Stimulated activated CD8-positive, alpha-beta memory T cell treated with anti-CD3 and anti-CD28 coated beads, Interleukin-2, amount 100 ng/mL, for 1 hour (primary cell): ENCODE data around the gene TNIK.
"Not testable (repeated sequence)": the region's sequence is repeated elsewhere in the genome, so short reads cannot be mapped to it uniquely, and the experiment has no call there.

Experiments
- DNase-seq, 2 donors: peaks; one replicate each; pipeline ENCODE4 v3.0.0-alpha.2; 2020; ENCODE audit warnings: low read depth in 2 of 2

The TNIK gene

DNA sequence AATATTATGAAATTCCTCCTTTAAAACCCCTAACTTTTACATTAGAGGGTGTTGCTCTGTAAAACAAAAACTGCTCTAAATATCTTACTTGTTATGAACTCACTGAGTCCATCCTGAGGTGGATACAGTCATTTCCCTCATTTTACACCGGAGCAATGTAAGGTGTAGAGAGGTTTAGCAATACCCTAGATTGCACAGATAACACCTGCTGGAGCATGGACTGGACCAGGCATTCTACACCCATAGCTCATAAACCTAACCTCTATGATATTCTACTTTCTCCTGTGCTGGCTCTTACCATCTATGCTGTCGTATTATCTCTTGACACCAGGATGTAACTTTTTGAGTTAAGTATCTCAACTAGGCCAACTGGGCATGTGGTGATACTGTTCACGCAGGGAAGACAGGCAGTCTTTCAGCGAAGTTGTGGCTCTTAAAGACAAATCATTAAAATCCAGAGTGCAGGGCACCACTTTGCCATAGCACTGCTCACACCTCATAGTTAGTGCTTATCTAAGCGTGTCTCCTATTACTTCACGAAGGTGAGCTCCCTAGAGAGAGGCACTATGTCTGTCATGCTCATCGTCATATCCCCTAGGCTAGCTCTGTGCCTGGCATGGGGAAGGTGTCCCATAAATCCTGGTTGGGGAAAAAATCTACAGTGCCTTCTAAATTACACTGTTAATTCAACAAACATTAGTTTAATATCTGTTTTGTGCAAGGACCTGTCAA, 333.6 kb downstream of the TNIK start:
- DNase-seq, result no peak

DNA sequence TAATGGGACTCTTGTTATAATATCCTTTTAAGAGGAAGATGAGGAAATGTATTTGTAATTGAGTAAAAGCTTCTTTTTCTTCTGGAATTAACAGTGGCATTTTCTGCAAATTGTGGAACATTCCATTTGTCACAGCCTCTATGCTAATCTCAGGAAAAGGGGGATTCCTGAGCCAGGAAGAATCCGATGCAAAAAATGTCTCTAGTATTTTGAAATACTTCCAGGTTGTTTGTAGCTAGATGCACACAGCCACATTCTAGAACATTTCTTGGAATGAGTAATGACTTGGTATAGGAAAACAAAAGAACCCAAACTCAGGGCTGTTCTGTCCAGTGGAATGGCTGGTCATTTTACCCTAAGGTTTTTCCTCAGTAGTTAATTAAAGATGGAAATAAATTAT, 335.2 kb downstream of the TNIK start:
- DNase-seq, result no peak

DNA sequence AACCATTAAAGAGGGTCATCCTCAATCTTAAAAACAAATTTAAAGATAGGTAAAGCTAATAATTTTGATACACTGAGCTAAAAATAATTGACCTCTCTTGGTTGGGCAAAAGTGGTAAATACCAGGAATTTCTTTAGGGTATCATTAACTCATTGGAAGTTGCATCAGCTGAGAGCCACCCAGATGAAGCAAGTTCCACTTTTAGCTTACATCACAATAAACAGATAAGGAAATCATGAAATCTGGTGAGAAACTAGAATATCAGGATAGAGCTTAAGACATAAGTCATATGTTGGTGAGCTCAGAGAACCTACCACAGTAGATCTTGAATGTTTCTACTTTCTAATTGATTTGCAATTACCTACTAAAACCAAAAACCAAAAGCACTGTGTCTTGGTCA, 336.3 kb downstream of the TNIK start:
- DNase-seq, result no peak

DNA sequence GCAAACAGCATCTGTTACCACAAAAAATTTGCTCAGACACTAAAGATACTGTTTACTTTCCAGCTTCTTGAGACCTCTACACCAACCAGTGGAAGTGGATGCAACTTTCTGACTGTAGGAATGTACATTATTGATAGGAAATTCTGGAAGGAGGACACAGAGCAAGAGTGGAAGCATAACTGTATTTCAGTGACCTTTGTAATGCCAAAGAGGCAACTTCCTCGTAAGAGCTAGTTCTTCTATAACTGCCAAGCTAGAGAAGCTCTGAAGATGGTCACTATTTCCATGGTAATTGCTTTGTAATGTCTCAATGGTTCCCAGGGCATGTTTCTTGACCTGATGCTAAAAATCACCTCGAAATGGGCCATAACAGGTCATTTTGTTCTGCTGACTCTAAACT, 337.3 kb downstream of the TNIK start:
- DNase-seq, result no peak

DNA sequence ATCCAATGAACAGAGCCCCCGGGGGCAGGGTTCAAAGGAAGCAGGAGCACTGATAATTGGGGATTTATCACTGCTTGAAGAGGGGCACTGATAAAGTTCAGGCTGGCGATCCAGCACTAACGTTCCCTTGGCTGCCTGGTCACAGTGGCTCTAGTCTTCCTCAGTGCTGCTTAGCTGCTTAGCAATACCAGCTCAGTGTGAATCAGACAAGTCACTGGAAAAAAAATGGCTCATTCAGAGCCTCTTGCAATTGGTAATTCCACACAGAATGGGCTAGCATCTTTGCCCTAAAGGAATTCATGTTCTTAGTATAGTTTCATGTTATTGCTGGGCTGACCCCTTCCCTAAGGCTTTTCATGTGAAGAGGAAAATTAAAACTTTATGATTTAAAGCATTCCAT, 338.0 kb downstream of the TNIK start:
- DNase-seq, result no peak

DNA sequence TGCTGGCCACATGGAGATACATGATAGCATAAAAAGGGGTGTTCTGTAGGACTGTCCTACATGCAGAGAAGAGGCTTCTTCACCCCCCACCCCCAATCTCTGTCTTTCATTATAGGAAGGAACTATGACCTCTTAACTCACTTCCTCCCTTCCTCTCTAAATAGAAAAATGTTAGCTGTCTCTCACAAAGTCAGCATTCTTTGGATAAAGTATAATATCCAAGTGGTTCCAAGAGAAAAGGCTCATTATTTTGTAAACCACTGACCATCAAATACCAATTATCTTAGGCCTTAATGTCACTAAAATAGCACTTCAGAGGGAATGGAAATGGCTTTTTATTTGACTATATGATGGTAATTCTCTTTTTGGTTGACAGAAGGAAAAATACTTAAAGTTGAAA, 338.4 kb downstream of the TNIK start:
- no peak for DNase-seq

DNA sequence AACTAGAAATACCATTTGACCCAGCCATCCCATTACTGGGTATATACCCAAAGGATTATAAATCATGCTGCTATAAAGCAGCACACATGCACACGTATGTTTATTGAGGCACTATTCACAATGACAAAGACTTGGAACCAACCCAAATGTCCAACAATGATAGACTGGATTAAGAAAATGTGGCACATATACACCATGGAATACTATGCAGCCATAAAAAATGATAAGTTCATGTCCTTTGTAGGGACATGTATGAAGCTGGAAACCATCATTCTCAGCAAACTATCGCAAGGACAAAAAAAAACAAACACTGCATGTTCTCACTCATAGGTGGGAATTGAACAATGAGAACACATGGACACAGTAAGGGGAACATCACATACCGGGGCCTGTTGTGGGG, 340.8 kb downstream of the TNIK start:
- DNase-seq, result not testable (repeated sequence)

DNA sequence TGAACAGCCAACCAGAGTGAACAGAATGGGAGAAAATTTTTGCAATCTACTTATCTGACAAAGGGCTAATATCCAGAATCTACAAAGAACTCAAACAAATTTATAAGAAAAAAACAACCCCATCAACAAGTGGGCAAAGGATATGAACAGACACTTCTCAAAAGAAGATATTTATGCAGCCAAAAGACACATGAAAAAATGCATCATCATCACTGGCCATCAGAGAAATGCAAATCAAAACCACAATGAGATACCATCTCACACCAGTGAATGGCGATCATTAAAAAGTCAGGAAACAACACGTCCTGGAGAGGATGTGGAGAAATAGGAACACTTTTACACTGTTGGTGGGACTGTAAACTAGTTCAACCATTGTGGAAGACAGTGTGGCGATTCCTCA, 341.2 kb downstream of the TNIK start:
- not testable (repeated sequence) for DNase-seq

DNA sequence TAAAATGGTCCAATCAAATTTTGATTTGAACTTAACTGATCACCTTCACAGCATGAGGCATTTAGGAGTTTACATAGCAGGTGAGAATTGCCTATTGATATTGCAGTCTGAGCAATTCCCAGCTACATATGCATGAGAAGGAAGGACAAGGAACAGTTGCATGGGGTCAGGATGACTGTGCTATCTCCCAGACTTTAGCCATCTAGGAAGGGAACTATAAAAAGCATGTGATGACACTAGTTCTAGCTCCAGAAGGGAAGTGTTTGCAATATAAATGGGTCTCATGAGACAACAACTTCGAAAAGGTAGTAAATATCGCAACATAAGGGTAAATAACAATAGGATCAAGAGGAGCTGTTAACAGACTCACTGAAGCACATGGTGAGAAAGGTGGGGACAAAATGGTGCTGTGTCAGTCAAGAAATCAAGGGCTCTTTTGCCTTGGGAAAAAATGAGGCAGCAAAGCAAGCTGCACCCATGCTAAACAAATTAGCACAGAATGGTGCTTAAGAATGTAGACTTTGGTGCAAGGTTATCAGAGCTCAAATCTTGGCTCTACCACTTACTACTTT, 343.3 kb downstream of the TNIK start:
- DNase-seq, result no peak

DNA sequence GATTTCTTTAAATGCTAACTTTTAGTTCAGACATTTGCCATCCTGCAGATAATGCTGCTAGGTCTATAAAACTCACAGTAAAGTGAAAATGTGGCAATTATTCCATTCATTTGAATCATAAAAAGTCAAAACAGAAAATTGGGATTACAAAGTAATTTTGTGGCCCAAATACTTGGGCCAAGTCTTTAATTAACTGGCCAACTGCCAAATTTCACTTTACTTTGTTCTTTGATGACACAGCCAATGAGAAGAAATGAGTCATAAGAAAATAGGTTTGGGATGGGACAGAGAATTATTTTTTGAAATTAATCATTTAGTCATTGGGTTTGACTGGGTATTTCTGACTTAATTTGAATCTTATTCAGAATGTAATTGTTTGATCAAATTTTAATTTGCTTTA, 343.8 kb downstream of the TNIK start:
- no peak for DNase-seq

DNA sequence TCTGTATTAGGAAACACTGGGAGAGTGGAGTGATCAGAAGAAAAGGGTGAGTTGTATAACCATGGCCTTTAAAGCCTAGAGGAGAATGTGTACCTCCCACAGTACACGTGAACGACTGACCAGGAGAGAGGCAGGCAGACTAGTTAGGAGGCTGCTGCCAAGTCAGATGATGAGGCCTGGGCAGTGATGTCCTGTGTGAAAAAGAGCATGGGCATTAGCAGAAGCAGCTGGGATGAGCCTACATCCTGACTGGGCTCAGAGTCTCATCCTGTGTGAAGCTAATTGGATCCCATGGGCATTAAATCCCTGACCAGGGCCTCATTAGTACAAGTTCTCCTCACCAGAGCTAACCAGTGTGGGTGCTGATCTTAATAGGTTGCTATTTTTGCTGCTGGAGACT, 344.5 kb downstream of the TNIK start:
- no peak for DNase-seq

DNA sequence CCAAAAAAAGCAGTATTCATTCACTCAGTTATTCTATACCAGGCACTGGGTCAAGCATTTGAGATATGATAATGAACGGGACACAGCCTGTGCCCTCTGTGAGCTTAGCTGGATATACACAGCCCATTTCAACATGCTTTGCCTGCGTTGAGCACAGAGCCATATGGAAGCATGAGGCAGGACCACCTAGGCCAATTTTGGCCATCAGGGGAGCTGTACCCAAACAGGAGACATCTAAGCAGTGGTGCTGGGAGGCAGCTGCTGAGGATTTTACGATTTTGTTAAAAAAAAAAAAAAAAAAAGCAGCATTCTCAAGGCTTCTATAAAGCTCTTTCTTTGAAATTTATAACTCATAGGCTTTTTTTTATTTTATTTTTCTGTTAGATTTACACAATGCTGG, 346.5 kb downstream of the TNIK start:
- no peak for DNase-seq

DNA sequence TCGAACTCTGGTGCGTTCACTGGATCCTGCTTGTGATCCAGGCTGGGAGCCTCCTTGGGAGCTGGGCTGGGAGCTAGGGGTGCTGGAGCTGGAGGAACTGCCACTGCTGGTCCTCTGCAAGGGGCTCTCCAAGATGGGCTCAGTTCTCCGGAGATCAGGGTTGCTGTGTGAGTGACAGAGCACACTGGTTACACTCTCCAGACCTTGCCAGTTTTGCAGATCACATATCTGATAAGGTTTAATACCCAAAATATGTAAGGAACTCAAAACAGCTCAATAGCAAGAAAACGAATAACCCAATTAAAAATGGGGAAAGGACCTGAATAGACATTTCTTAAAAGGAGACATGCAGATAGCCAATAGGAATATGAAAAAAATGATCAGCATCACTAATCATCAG, 349.5 kb downstream of the TNIK start:
- no peak for DNase-seq

DNA sequence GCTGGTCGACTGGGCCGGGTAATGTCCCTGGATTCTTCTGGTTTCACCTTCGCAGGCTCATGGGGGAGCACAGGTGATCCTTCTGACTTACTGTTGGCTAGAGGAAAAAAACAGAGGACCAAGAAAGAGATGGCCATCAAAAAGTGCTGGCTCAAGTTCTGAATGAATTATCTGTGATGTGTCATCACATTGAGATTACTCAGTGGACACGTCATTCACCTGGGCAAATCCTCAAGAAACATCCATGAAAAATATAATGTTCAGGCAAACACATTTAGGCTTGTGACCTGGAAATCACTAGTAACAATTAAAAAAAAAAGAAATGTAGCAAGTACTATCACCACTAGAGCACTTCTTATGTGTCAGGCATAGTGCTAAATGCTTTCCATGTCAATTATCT, 352.1 kb downstream of the TNIK start:
- no peak for DNase-seq

DNA sequence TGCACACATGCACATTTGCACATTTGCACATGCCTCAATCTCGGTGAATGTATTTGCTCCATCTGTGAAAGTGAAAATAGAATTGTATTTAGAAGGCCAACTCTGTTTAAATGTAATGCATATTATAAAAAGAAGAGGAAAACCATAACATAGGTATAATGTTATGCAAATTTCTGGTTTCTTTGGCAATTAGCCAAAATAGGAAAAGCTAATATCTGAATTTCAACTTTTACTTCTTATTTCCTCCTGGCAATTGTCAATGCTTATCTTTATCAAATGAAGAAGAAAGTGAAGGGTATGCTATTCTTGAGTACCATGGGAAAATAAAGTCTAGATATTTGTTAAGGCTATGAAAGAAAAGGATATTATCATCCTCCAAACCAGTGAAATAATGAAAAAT, 357.0 kb downstream of the TNIK start:
- no peak for DNase-seq

DNA sequence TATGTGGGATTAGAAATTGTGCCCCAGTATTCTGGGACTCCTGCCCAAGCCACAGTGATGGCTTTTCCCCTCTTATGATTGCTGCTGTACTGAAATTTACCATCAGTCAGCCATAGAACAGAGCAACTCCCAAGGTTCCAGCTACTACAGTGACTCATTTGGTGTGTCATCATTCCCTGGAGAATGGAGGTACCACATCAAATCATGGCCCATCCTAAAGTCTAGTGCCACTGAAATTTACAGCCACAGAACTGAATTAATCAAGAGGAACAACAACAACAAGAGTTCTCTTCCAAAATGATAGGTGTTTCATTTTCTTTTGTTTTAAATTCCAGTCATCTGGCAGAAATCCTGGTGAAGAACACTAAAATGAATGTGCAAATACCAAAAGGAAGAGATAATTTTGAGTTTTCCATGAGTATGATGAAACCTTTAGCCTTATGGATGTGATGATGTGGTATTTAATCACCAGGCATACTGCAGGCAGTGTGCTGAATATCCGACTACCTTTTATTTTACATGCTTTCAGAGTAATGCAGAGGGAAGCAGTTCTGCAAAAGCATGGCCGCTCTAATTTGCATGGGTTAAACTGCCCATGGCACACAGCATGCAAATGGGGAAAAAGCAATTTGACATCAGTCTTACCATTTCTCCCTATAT, 358.1 kb downstream of the TNIK start:
- DNase-seq, result no peak

DNA sequence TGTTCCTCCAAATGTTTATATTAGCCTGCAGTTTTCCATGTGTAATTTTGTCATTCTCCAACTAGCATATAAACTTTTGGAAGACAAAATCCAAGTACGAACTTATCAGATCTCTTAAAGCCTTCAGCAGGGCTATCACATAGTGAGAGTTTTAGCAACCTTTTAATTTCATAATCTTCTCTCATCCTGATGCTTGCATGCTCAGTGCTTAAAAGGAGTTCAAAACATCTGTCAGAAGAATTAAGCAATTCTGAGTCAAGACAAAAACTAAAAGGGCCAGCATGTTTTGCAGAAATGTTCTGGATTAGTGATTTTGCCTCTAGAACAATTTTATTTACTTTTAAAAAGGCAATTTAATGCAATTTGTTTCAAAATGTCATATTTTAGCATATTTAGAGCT, 360.3 kb downstream of the TNIK start:
- no peak for DNase-seq

DNA sequence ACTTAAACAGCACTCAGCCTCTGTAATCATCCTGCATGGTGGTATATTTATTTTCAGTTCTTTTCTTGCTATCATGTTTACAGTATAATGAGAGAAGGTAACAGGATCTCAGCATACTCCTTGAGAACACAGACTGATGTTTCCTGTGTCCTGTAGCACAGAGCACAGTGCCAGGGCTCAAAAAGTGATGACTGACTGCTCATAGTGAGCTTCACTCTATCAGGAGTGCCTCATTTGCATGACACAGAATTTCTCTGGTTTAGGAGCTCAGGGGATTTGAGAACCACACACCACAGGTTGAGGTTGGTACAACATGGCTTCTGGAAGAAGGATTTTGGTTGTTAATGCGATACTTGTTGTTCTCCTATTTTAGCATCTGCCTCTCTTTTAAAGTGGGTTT, 365.1 kb downstream of the TNIK start:
- no peak for DNase-seq

DNA sequence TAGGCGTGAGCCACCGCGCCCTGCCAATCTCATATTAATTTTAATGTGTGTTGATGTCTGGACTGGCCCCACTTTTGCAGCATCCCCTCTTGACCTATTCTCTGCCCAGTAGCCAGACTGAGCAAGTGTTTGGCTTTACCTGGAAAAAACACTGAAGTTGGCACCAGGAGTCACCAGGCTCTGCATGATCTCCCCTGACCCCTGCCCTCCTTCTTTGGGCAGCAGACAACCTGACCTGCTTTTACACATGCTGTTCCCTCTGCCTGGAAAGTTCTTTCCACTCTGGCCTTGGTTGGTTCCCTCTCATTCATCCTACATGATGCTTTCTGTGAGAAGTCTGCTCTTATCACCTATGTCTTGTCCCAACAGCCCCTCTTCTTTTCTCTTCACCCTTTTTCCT, 365.8 kb downstream of the TNIK start:
- no peak for DNase-seq

DNA sequence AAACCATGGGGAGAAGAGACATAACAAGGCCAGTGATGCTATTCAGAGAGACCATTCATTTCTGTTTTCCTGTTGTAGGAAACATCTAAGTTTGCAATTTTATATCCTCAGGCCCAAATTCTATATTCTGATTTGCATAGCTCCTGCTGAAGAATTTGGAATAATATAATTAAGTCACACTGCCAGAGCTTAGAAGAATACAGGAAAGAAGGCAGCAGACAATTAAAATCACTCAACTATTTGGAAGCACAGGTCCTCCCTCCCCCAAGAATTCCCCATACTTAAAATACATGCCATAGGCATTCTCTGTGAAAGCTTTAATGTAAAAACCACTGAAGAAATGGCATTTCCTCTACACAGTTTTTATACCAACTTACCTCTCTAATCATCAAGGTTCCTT, 366.7 kb downstream of the TNIK start:
- no peak for DNase-seq

DNA sequence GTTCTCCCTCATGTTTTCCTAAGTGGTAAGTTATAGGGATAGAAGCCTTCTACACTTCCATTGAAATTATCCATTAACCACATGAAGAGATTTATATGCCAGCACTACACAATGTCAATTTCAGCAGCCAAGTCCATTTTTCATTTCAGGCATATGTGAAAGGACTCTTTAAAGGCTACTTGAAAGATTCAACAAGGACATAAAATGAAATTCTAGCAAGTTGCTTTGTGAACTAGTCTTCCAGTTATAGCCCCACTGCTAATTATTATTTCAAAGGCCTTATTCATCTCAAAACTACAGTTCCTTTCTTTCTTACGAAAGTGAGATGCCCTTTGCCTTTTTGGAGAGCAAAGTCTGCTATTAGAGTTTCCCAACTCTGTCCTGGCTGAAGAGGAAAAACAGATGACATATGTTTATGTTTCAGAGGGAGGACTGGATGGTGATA, 367.7 kb downstream of the TNIK start:
- no peak for DNase-seq

DNA sequence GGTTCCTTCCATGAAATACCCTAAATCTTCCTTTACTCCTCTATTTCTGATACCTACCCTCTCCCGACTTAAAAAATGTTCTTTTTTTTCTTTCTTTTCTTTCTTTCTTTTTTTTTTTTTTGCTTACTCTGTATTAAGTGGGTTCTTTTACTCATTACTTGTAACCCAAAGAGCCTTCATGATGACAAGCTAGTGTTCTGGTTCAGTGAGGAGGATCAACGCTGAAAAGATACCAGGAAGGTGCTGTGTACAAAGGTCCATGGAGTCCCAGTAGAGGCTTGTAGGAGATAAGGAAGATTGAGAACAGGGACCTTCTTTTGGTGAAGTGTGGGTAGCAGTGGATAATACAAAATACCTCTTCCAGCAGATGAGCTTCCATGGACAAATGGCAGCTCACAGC, 369.9 kb downstream of the TNIK start:
- no peak for DNase-seq

DNA sequence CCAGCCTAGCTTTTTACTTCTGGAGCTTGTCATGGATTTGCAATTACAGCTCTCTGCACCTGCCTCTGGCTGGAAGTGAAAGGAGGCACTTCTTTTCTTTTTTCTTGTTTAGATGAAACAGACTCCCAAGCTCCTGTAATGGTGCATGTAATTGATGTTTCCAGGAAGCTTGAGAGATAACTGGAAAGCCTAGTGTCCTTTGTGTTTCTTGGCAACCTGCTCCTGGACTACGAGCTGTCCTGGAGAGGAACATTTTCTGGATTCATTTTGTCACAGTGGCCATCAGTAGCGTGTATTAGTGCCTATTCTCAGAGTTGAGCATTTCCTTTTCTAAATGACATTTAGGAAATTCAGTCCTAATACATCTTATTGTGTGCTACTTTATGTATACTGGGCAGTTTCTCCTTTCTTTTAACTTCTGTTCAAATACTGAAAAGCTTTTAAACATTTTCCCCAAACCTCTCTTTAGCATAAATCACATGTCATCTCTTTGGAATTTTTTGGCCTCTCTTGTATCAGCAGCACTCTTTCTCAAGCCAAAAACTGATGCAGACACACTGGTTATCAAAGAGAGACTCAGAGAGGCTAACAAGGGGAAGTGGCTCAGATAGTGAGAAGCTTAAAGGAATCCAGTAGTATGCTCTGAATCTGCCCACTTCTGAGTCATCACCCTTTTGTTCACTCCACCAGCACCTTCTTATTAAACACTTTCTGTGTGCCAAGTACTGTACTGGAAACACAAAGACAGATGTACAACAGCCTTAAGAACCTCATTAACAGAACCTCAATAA, 371.0 kb downstream of the TNIK start:
- no peak for DNase-seq
